GM18519 (cell line): ENCODE data around the gene OR4E2.
"Not testable (repeated sequence)": the region's sequence is repeated elsewhere in the genome, so short reads cannot be mapped to it uniquely, and the experiment has no call there.

ENCODE experiments used
- ATAC-seq: cut with Tn5 transposase; IDR thresholded peaks from one replicate; pipeline ENCODE4 v1.9.1; 2021; ENCODE audit warnings: mild to moderate bottlenecking, moderate library complexity; ENCODE audit not compliant: unreplicated experiment, low FRiP score

Gene OR4E2, protein sequence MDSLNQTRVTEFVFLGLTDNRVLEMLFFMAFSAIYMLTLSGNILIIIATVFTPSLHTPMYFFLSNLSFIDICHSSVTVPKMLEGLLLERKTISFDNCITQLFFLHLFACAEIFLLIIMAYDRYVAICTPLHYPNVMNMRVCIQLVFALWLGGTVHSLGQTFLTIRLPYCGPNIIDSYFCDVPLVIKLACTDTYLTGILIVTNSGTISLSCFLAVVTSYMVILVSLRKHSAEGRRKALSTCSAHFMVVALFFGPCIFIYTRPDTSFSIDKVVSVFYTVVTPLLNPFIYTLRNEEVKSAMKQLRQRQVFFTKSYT

DNA sequence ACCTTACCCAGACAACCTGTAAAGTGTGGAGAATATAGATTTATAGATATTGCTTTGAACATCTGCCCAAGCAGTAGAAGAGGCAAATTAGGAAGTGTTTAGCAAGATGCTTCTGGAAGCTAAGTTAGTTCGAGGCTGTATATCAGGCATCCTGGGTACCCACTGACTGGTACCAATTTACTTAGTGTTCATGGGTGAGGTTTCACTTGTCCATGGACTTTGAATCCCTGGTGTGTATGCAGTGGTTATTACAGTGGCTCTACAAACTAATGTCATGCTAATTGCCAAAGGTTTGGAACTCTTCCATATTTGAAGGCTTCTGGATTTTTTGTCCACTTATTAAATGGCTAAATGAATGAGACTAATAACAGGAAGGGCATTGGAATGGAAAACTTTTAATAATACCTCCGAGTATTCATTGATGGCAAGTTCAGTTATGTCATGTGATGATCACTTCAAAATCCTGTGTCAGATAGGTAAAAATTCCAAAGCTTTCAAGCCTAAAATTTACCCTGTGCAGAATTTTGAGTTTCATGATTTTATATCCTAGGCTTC, at the start of gene OR4E2:
Gene OR4E2 (plus strand): TSS at position 505 of the 555 bp plus-strand sequence. CDS start 11,248 bp downstream, outside the sequence.
- no peak for ATAC-seq

- ATAC-seq, result no peak
Observed at GRCh38 chr14:21612324-21612723, 41.3 kb upstream of the OR4E2 start.

DNA sequence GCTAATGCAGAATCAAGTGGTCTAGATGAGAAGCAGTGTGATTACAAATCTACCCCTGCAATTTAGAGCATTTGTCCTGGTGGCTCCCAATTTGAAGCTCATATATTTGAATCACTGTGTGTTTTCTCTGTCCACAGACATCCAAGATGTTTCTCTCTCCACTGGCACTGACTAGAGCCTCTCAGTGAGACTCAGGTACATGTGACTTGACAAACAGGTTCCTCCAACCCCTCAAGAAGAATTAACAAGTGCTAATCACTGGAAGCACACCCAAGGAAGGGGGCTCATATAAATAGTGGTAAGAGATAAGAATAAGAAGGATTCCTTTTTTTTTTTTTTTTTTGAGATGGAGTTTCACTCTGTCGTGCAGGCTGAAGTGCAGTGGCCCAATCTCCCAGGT, 39.4 kb upstream of the OR4E2 start:
- ATAC-seq, result no peak

DNA sequence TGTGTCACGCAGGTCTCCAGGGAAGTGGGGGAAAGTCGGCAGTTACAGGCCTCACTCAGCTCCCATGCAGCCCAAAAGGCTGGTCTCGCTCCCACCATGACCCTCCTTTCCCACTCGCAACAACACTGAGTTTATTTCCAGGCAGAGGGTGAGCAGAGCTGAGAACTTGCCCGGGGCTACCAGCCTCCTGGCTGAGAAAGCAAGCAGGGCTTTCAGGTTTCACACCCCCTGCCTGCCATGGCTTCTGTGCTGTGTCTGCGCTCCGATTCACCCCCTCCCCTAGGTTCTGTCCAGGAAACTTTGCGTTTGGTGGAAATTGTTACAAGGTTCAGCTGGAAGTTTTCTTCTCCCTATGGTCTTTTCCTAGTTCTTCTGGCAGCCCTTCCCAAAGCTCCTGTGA, 36.0 kb upstream of the OR4E2 start:
- ATAC-seq, result no peak

- ATAC-seq, result no peak
Observed at GRCh38 chr14:21626491-21627230, 27.0 kb upstream of the OR4E2 start.

DNA sequence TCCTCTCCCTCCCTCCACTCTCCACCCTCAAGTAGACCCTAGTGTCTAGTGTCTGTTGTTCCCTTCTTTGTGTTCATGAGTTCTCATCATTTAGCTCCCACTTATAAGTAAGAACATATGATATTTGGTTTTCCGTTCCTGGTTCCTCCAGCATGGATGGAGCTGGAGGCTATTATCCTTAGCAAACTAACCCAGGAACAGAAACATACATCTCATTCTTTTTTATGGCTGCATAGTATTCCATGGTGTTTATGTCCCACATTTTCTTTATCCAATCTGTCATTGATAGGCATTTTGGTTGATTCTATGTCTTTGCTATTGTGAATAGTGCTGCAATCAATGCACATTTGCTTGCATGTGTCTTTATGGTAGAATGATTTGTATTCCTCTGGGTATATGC, 23.1 kb upstream of the OR4E2 start:
- ATAC-seq, result not testable (repeated sequence)

GRCh38 chr14:21631084-21631483, 22.6 kb upstream of the OR4E2 start:
- ATAC-seq, result no peak

GRCh38 chr14:21634840-21635239, 18.8 kb upstream of the OR4E2 start, which contains the start of gene OR10G2:
TSS of gene OR10G2 (minus strand) at chr14:21634940. CDS start at chr14:21634842, 98 bp downstream.
- ATAC-seq, result no peak

DNA sequence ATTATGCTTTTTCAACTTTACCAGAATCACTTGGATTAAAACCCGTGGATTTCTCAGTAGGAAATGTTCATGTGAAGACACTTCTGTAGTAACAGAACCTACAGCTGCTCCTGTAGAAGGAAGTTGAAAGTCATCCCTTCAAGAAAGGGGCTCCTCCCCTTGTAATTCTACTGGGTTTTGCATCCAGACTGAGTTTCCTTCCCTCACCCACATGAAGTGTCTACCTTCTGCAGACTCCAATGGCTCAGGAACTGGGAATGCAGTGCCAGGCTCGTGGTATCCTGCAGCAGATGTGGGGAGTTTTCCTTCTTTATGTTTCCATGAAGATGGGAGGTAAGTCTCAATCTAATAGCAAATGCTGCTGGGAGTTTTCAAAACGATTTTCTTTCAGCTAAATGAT, 11.0 kb upstream of the OR4E2 start:
- no peak for ATAC-seq

- ATAC-seq, result no peak
Observed at GRCh38 chr14:21643407-21643806, 10.2 kb upstream of the OR4E2 start.

GRCh38 chr14:21647380-21647779, 6.3 kb upstream of the OR4E2 start:
- no peak for ATAC-seq

DNA sequence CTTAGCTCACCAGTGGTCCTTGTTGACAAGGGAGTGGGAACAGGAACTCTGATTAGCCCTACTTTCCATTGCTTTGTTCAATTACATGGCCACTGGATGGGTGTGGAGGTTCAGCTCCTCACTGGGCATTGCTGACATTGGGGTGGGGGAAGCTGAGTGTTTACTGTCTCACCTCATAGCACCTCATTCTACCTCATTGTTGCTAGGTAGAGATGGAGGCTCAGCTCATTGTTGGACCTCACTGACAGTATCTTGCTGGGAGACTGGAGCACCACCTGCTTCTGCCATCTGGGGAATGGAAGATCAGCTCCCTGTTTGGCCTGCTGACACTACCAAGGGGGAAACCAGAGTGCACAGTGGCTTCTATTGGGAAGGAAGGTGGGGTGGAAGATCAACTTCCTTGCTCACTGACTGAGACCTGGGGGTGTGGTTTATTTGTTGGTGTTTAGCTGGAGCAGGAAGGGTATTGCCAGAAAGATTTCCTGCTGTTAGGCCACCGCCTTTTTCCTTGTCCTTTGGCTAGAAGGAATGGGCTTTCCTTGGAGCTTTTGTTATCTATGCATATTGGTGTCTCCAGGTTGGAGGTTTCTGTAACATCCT, 1.3 kb upstream of the OR4E2 start:
- no peak for ATAC-seq

DNA sequence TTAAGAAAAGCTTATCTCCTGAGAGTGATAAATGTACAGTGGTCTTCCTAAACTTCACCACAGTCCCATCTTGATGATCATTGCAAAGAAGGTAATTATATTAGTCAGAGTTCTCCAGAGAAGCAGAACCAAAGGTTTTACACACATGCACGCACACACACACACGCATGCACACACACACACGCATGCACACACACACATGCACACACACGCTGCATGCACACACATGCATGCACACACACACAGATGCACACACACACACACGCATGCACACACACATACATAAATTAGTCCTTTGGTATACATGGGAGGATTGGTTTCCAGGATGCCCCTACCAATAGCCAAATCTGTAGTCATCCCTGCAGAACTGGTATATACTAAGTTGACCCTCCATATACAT, 580 bp downstream of the OR4E2 start:
- ATAC-seq, result no peak

GRCh38 chr14:21656980-21657379, 3.3 kb downstream of the OR4E2 start:
- ATAC-seq, result no peak

- ATAC-seq, result no peak
Observed at GRCh38 chr14:21668377-21668776, 14.7 kb downstream of the OR4E2 start.

- ATAC-seq, result no peak
Observed at GRCh38 chr14:21669284-21669683, 15.6 kb downstream of the OR4E2 start.

DNA sequence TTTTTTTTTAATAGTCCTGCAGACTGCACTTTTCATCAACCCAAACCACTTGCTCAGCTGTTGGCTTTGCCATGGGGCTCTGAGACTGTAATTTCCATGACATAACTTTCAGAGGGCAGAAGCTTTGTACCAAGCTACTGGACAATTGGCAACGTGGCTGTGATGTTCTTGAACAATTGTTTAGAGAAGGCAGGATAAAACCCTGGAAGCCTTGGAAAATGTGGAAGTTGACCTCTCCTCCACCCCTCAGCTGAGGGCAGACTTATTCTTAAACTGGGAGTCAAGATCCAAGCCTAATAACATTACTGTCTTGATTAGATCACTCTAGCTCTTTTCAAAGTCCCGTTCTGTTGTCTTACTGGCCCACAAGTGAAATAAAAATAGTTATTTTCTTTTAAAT, 17.7 kb downstream of the OR4E2 start:
- no peak for ATAC-seq

DNA sequence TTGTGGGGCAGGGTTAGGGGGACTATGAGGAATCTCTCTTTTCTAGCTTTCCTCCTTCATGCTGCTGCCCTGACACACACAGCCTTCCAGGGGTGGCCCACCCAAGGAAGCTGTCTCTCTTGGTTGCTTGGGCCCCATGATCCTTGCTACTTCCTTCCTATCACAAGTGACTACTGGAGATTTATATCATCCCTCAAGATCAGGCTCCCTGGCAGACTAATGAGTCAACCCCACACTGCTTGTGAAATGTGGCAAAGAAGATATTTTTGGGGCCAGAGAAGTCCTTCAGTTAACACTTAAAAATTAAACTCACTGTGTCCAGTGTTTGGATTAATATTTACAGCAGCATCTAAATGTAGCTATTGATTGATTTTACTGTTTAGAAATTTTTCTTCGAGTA, 18.5 kb downstream of the OR4E2 start:
- ATAC-seq, result no peak

DNA sequence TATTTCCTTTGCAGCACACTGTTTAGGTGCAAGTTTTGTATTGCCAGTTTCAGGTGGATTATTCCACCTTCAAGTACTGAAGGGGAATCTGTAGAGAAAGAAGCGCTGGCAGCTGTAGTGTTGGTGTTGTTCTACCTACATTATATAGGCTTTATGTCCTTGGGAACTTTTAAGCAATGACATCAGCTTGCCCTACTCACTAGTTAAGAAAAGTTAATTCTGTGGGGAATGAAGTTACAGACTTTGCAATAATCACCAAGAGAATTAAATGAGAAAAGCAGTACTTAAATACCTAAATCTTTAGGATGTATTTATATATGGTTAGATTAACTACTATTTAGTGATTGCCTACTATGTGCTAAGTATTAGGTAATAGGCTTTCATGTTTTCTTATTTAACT, 20.1 kb downstream of the OR4E2 start, which contains the start of gene OR4E1:
Gene OR4E1 (minus strand): TSS at position 101 of the 400 bp plus-strand sequence. CDS start 2,883 bp downstream, outside the sequence.
- no peak for ATAC-seq

DNA sequence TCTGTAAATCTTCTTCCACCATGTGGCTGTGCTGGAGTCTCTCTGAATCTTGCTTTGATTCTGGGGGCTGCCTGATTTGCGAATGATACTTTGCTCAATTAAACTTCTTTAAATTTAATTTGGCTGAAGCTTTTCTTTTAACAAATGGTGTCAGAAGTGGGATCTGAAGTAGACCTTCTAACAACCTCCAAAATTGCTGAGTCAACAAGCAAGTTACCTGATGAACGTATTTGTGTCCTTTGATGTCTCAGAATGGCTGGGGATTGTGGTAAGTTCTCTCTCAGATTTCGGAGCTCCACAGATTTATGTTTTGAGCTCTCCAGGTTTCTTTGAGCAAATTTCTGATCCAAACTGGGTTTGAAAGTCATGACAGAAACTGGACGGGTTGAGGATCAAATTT, 21.9 kb downstream of the OR4E2 start:
- ATAC-seq, result no peak

GRCh38 chr14:21680072-21680471, 26.4 kb downstream of the OR4E2 start:
- no peak for ATAC-seq
